Hematopoietic multipotent progenitor cell treated with erythropoietin and hydrocortisone succinate and interleukin-3 and kit ligand, for 17 days (in vitro differentiated cells): Measurements from ENCODE around the gene CAMSAP1.

Experiments used
- DNase-seq: peaks from one replicate; pipeline ENCODE4 v3.0.0-alpha.2; 2015; ENCODE audit warnings: low spot score

The CAMSAP1 gene

GRCh38 chr9:135759676-135760300 lies 147.6 kb downstream of the CAMSAP1 start:
- DNase-seq, result no peak

GRCh38 chr9:135758870-135759269 lies 148.5 kb downstream of the CAMSAP1 start:
- DNase-seq, result no peak
